OCI-LY1 (cell line): ENCODE results near the gene ZXDC.

Experiments
- H2AFZ ChIP-seq: fragments of 200-600 bp; sonication (generic), shearing (Covaris generic); 2 replicates; pipeline ENCODE4 v1.6.0; 2014; ENCODE audit warnings: antibody characterized with exemption, mild to moderate bottlenecking, low read length
- H3F3A ChIP-seq: fragments of 200-600 bp; sonication (generic), shearing (Covaris generic); 2 replicates; pipeline ENCODE4 v1.6.0; 2014; ENCODE audit warnings: mild to moderate bottlenecking, antibody characterized with exemption, low read length, moderate library complexity; ENCODE audit not compliant: insufficient read depth
- H3K27ac ChIP-seq: fragments of 200-600 bp; sonication (generic); 2 replicates; pipeline ENCODE4 v1.5.1; 2014; ENCODE audit warnings: low read length, mixed run types, mild to moderate bottlenecking, low read depth; ENCODE audit not compliant: poor library complexity, severe bottlenecking
- H3K27me3 ChIP-seq: fragments of 200-600 bp; sonication (generic); 2 replicates; pipeline ENCODE4 v1.6.0; 2014; ENCODE audit warnings: antibody characterized with exemption, mild to moderate bottlenecking, low read length, moderate library complexity; ENCODE audit not compliant: insufficient read depth
- H3K36me3 ChIP-seq: fragments of 200-600 bp; sonication (generic); 2 replicates; pipeline ENCODE4 v1.6.1; 2014; ENCODE audit warnings: mild to moderate bottlenecking, antibody characterized with exemption, low read length, moderate library complexity, mixed read lengths; ENCODE audit not compliant: insufficient read depth
- H3K4me1 ChIP-seq: fragments of 200-600 bp; sonication (generic); 2 replicates; pipeline ENCODE4 v1.5.1; 2014; ENCODE audit warnings: mild to moderate bottlenecking, low read length, moderate library complexity; ENCODE audit not compliant: insufficient read depth, severe bottlenecking
- H3K4me2 ChIP-seq: fragments of 200-600 bp; sonication (generic), shearing (Covaris generic); 2 replicates; pipeline ENCODE4 v1.6.1; 2014; ENCODE audit warnings: low read length
- H3K4me3 ChIP-seq: fragments of 200-600 bp; sonication (generic); 2 replicates; pipeline ENCODE4 v1.5.1; 2014; ENCODE audit warnings: low read length, low read depth, mild to moderate bottlenecking, mixed read lengths; ENCODE audit not compliant: poor library complexity, severe bottlenecking
- H3K79me2 ChIP-seq: fragments of 200-600 bp; shearing (Covaris generic); 2 replicates; pipeline ENCODE4 v1.6.1; 2016; ENCODE audit warnings: mixed run types, low read length, mixed read lengths; ENCODE audit not compliant: insufficient read depth
- H3K9ac ChIP-seq: fragments of 200-600 bp; sonication (generic), shearing (Covaris generic); 2 replicates; pipeline ENCODE4 v1.6.1; 2014; ENCODE audit warnings: mild to moderate bottlenecking, low read length, mixed read lengths
- H3K9me2 ChIP-seq: fragments of 200-600 bp; sonication (generic), shearing (Covaris generic); 2 replicates; pipeline ENCODE4 v1.6.1; 2014; ENCODE audit warnings: low read depth, mild to moderate bottlenecking, low read length, mixed read lengths
- H3K9me3 ChIP-seq: fragments of 200-600 bp; shearing (Covaris generic); 2 replicates; pipeline ENCODE4 v1.6.1; 2014; ENCODE audit warnings: low read length, mixed read lengths
- H4K20me1 ChIP-seq: fragments of 200-600 bp; sonication (generic), shearing (Covaris generic); 2 replicates; pipeline ENCODE4 v1.6.0; 2016; ENCODE audit warnings: mild to moderate bottlenecking, low read length; ENCODE audit not compliant: insufficient read depth
- EZH2 ChIP-seq: fragments of 200-600 bp; sonication (generic), shearing (Covaris generic); IDR thresholded peaks from 2 replicates; pipeline ENCODE4 v1.8.0; 2017; ENCODE audit warnings: borderline replicate concordance, mixed run types, mild to moderate bottlenecking, antibody characterized with exemption, low read length, moderate library complexity, mixed read lengths
- TF ChIP-seq, protein P1 (sequence below): fragments of 200-600 bp; sonication (generic), shearing (Covaris generic); IDR thresholded peaks from 2 replicates; pipeline ENCODE4 v1.5.1; 2017; ENCODE audit warnings: mild to moderate bottlenecking, antibody characterized with exemption, low read length, moderate library complexity, mixed read lengths

Gene ZXDC

DNA sequence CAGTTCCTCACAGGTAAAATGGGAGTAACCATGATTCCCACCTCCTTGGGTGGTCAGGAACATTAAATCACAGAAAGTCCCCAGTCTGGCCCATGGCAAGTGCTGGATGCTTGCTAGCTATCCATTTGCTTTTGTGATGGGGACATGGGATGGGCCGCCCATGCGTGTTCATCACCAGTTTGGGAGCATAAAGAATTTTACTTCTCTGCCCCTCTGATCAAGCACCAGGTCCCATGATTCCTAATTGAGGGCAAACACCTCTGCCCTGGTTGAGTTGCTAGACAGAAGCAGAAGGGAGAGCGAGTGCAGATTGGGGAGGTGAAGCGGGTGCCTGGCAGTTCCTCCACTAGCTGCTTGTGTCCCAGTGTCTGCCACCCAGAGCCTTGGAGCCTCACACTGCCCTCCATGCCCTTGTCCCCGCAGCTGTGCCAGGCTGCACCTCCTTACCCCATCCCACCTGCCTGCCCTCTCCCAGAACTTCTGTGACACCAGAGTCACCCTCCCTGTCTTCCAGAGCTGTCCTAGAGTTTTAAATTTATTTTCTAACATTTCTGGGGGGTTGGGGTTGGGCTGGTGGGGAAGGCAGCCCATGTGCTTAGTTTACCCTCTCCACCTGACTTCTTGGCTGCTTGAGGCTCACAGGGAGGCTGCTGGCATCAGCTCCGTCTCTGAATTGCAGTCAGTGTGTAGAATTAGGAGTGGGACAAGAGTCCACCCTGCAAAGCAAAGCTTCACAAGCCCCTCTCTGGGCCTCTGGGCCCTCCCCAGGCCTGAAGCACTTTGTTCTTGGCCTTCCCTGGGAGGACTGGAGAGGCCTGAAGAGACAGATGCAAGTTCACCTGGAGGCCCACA is 62.6 kb downstream of the ZXDC start:
- H4K20me1 ChIP-seq = no peaks in the 10 kb centered on the region
- no peaks in the 10 kb centered on the region for H3F3A ChIP-seq

GRCh38 chr3:126408099-126408498 is 67.6 kb downstream of the ZXDC start:
- no peaks in the 10 kb centered on the region for H3K9me2 ChIP-seq
- no peak overlapping the region for H2AFZ ChIP-seq
- H3K4me1 ChIP-seq = no peaks in the 10 kb centered on the region
- no peak overlapping the region for H3K4me2 ChIP-seq
- no peaks in the 10 kb centered on the region for H3K36me3 ChIP-seq
- H3K27me3 ChIP-seq = no peaks in the 10 kb centered on the region
- H3F3A ChIP-seq = no peaks in the 10 kb centered on the region
- no peak overlapping the region for H3K27ac ChIP-seq
- H3K9me3 ChIP-seq = no peaks in the 10 kb centered on the region
- no peaks in the 10 kb centered on the region for H3K79me2 ChIP-seq
- H3K4me3 ChIP-seq = no peak overlapping the region
- TF ChIP-seq, protein P1, sequence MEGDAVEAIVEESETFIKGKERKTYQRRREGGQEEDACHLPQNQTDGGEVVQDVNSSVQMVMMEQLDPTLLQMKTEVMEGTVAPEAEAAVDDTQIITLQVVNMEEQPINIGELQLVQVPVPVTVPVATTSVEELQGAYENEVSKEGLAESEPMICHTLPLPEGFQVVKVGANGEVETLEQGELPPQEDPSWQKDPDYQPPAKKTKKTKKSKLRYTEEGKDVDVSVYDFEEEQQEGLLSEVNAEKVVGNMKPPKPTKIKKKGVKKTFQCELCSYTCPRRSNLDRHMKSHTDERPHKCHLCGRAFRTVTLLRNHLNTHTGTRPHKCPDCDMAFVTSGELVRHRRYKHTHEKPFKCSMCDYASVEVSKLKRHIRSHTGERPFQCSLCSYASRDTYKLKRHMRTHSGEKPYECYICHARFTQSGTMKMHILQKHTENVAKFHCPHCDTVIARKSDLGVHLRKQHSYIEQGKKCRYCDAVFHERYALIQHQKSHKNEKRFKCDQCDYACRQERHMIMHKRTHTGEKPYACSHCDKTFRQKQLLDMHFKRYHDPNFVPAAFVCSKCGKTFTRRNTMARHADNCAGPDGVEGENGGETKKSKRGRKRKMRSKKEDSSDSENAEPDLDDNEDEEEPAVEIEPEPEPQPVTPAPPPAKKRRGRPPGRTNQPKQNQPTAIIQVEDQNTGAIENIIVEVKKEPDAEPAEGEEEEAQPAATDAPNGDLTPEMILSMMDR = no peak
- TF ChIP-seq EZH2 = no peak
- no peaks in the 10 kb centered on the region for H4K20me1 ChIP-seq
- H3K9ac ChIP-seq = no peak overlapping the region

More for the DNA sequence above, 62.6 kb downstream of the ZXDC start:
- Histone ChIP-seq H3K4me3 (no peak overlapping the region), H3K4me2 (no peak overlapping the region), H3K27me3 (no peaks in the 10 kb centered on the region), H3K9me2 (no peaks in the 10 kb centered on the region), H3K36me3 (no peaks in the 10 kb centered on the region), H3K79me2 (no peaks in the 10 kb centered on the region), H3K4me1 (no peaks in the 10 kb centered on the region), H3K9ac (no peak overlapping the region), H2AFZ (no peak overlapping the region), H3K27ac (no peak overlapping the region), H3K9me3 (no peaks in the 10 kb centered on the region)
- TF ChIP-seq, protein P1 = no peak
- no peak for TF ChIP-seq EZH2

DNA sequence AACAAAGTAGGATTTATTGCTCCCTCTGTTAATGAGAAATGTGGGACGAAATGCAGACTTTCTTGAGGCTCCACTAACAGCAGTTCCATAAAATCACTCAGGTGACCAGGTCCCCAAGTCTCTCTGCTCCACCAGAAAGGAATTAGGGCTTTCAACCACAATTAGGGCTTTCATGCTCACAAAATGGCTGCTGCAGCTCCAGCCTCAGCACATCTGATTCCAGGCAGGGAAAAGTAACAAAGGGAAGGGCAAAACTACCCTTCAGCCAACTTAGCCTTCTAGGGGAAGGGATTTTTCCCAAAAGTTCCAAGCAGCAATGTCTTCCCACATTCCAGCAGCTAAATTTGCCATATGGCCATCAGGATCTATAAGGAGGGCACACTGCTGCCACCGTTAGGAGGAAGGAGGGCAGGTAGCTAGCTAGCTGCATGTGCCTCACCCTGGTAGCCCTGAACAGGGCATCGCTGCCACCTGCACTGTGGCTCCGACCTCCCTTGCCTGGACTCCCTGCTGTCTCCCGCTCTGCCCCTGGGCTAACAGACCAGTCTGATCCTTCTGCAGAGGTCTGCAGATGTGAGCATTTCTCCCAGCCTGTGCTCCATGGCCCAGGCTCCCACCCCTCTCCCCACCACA is 68.2 kb downstream of the ZXDC start:
- H3K27me3 ChIP-seq = no peaks in the 10 kb centered on the region
- no peak overlapping the region for H3K9ac ChIP-seq
- no peak overlapping the region for H3K4me3 ChIP-seq
- no peaks in the 10 kb centered on the region for H3K4me1 ChIP-seq
- no peaks in the 10 kb centered on the region for H3K79me2 ChIP-seq
- H3F3A ChIP-seq = no peaks in the 10 kb centered on the region
- H3K9me2 ChIP-seq = no peaks in the 10 kb centered on the region
- no peak overlapping the region for H2AFZ ChIP-seq
- no peak overlapping the region for H3K4me2 ChIP-seq
- no peaks in the 10 kb centered on the region for H3K36me3 ChIP-seq
- H3K27ac ChIP-seq = no peak overlapping the region
- H4K20me1 ChIP-seq = no peaks in the 10 kb centered on the region
- no peaks in the 10 kb centered on the region for H3K9me3 ChIP-seq
- no peak for TF ChIP-seq EZH2
- TF ChIP-seq, protein P1 = no peak
